Gastroesophageal sphincter (tissue), 3 donors: ENCODE results near the gene SLC35G6.

ENCODE experiments used
- EP300 ChIP-seq: sonication (generic); formaldehyde crosslinking; IDR thresholded peaks from one replicate; pipeline ENCODE4 v1.6.1; 2017; ENCODE audit warnings: antibody characterized with exemption, mild to moderate bottlenecking
- POLR2A ChIP-seq, 2 donors: fragments of 450-650 bp; IDR thresholded peaks; one replicate each; pipeline ENCODE4 v1.6.1; 2017; ENCODE audit warnings: antibody characterized with exemption in 2 of 2, mild to moderate bottlenecking in 2 of 2, moderate library complexity in 1 of 2
- TF ChIP-seq, protein P1 (sequence below), 4 experiments: fragments of 200-600 bp in 2 of 4; fragments of 450-650 bp in 2 of 4; sonication (generic) in 1 of 4; IDR thresholded peaks; one replicate each; pipeline ENCODE4 v1.5.1; 2017 to 2019; ENCODE audit warnings: antibody characterized with exemption in 4 of 4, mild to moderate bottlenecking in 2 of 4, moderate library complexity in 2 of 4

DNA sequence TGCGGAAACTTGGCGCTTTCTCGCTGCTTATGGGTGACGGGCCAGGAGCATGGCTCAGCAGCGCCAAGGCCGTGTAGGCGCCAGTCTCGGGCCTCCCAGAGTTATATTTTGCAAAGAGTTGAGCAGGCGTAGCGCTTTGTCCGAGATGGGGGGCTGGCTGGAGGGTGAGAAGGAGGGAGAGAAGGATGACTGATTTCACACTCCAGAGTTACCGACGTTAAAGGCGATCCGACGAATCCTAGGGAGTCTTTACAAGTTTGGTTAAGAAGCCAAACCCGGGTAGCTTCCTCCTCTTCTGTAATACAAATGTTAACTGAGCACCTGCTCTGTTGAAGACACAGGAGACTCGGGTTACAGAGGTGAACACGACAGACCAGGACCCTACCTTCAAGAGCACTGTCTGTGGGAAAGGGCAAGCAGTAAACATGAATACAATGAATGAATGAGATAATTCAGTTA lies 3.7 kb downstream of the SLC35G6 start:
- TF ChIP-seq, protein P1, sequence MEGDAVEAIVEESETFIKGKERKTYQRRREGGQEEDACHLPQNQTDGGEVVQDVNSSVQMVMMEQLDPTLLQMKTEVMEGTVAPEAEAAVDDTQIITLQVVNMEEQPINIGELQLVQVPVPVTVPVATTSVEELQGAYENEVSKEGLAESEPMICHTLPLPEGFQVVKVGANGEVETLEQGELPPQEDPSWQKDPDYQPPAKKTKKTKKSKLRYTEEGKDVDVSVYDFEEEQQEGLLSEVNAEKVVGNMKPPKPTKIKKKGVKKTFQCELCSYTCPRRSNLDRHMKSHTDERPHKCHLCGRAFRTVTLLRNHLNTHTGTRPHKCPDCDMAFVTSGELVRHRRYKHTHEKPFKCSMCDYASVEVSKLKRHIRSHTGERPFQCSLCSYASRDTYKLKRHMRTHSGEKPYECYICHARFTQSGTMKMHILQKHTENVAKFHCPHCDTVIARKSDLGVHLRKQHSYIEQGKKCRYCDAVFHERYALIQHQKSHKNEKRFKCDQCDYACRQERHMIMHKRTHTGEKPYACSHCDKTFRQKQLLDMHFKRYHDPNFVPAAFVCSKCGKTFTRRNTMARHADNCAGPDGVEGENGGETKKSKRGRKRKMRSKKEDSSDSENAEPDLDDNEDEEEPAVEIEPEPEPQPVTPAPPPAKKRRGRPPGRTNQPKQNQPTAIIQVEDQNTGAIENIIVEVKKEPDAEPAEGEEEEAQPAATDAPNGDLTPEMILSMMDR (IDR thresholded peaks at IDR 0.05), result peak in 2 of 4 experiments; percentile 25 to 56
- TF ChIP-seq EP300 (no peak), POLR2A (IDR thresholded peaks at IDR 0.05) (no peak)
